Right lobe of liver (tissue), 4 donors: Measurements from ENCODE around the gene PHF21B.

Experiments used
- POLR2A ChIP-seq: fragments of 450-650 bp; IDR thresholded peaks from one replicate; pipeline ENCODE4 v1.6.1; 2017; ENCODE audit warnings: antibody characterized with exemption, mild to moderate bottlenecking
- TF ChIP-seq, protein P1 (sequence below), 4 donors: fragments of 200-600 bp in 3 of 4; fragments of 450-650 bp in 1 of 4; IDR thresholded peaks; one replicate each; pipeline versions ENCODE4 v1.5.1 to v1.8.0; 2016 to 2022; ENCODE audit warnings: antibody characterized with exemption in 4 of 4, mild to moderate bottlenecking in 2 of 4
- donor health status: DM: no; HTN: no; CAD: no.
- donor health status: DM: no; HTN: no; CAD: no.
- donor health status: DM: no; HTN: yes; CAD: no.

DNA sequence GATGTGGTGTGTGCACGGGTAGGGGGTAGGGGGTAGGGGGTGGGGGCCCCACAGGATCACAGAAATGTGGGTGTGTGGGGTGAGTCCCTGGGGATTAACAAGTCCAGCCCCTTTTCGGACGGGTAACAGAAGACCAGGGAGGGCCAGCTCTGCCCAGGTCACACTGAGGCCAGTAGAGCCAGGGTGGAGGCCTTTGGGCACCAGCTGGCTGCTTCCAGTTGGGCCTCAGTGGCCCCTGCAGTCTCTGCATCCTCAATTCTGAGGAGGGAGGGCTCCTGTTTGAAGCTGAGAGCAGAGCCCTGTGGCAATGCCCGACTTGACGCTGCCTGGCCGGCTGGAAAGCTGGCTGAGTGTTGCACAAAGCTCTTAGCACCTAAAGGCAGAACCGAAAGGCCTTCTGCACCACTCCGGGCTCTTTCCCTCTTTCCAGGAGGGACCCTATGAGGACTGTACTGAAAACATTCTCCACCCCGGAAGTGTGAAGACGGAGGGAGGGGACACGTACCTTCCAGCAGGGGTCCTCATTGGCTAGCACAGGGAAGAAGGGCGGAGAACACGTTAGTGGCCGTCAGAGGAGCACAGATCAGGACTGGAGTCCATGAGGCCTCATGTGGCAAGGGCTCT lies 120.4 kb downstream of the PHF21B start:
- no peak for TF ChIP-seq POLR2A
- TF ChIP-seq, protein P1, sequence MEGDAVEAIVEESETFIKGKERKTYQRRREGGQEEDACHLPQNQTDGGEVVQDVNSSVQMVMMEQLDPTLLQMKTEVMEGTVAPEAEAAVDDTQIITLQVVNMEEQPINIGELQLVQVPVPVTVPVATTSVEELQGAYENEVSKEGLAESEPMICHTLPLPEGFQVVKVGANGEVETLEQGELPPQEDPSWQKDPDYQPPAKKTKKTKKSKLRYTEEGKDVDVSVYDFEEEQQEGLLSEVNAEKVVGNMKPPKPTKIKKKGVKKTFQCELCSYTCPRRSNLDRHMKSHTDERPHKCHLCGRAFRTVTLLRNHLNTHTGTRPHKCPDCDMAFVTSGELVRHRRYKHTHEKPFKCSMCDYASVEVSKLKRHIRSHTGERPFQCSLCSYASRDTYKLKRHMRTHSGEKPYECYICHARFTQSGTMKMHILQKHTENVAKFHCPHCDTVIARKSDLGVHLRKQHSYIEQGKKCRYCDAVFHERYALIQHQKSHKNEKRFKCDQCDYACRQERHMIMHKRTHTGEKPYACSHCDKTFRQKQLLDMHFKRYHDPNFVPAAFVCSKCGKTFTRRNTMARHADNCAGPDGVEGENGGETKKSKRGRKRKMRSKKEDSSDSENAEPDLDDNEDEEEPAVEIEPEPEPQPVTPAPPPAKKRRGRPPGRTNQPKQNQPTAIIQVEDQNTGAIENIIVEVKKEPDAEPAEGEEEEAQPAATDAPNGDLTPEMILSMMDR (IDR thresholded peaks at IDR 0.05): no peak
